PC-3 (cell line): Measurements from ENCODE around the gene CPA2. TPM values are rescaled to one million over a fixed set of nuclear protein-coding genes. Genes with fewer than 3 reads are reported as not detected.
"Not testable (repeated sequence)": the region's sequence is repeated elsewhere in the genome, so short reads cannot be mapped to it uniquely, and the experiment has no call there.

Source experiments
- ATAC-seq: fragments of 200-7000 bp; cut with Tn5 transposase; 2 replicates; pipeline ENCODE4 v1.9.1; 2020; ENCODE audit warnings: mild to moderate bottlenecking, moderate library complexity
- BruUV-seq: library from RNA; stranded (reverse); fragments of 400-500 nt; replicated peaks from 2 replicates; lab custom pipeline; 2021; lab: Mats Ljungman, UMichigan
- CTCF ChIA-PET: fragments of 300-600 bp; sonication (Branson Sonifier 250); formaldehyde crosslinking; loops from one replicate; lab custom pipeline; 2022; ENCODE audit warnings: antibody characterized with exemption; lab: Charles Lee
- POLR2A ChIA-PET: fragments of 300-600 bp; sonication (Branson Sonifier 250); formaldehyde crosslinking; loops from one replicate; lab custom pipeline; 2022; ENCODE audit warnings: antibody characterized with exemption; ENCODE audit not compliant: unreplicated experiment; lab: Charles Lee
- DNase-seq: peaks from one replicate; pipeline ENCODE4 v3.0.0-alpha.2; 2015
- H2AFZ ChIP-seq: fragments of 300-600 bp; sonication (generic); 2 replicates; pipeline ENCODE4 v1.6.0; 2016; ENCODE audit warnings: antibody characterized with exemption, low read length
- H3F3A ChIP-seq: fragments of 300-600 bp; sonication (generic); one replicate; pipeline ENCODE4 v1.6.0; 2017; ENCODE audit warnings: antibody characterized with exemption, low read length, control low read depth, mild to moderate bottlenecking; ENCODE audit not compliant: unreplicated experiment
- H3K27ac ChIP-seq: fragments of 300-600 bp; sonication (generic); 2 replicates; pipeline ENCODE4 v1.5.1; 2016; ENCODE audit warnings: mild to moderate bottlenecking, low read length
- H3K27me3 ChIP-seq: fragments of 300-600 bp; sonication (generic); 2 replicates; pipeline ENCODE4 v1.6.1; 2016; ENCODE audit warnings: low read length, mixed read lengths
- H3K36me3 ChIP-seq: fragments of 300-600 bp; sonication (generic); 2 replicates; pipeline ENCODE4 v1.6.1; 2016; ENCODE audit warnings: low read depth, mixed run types, low read length, mixed read lengths
- H3K4me1 ChIP-seq: fragments of 300-600 bp; sonication (generic); 2 replicates; pipeline ENCODE4 v1.5.1; 2016; ENCODE audit warnings: low read length; ENCODE audit not compliant: insufficient read depth
- H3K4me2 ChIP-seq: fragments of 300-600 bp; sonication (generic); 2 replicates; pipeline ENCODE4 v1.6.0; 2016; ENCODE audit warnings: low read length
- H3K4me3 ChIP-seq: fragments of 300-600 bp; sonication (generic); 2 replicates; pipeline ENCODE4 v1.5.1; 2016; ENCODE audit warnings: mild to moderate bottlenecking, low read length, mixed read lengths
- H3K79me2 ChIP-seq: fragments of 300-600 bp; sonication (generic); 2 replicates; pipeline ENCODE4 v1.6.1; 2017; ENCODE audit warnings: low read length, mixed read lengths
- H3K9ac ChIP-seq: fragments of 300-600 bp; sonication (generic); 2 replicates; pipeline ENCODE4 v1.6.0; 2016; ENCODE audit warnings: mild to moderate bottlenecking, low read length
- H3K9me2 ChIP-seq: fragments of 300-600 bp; sonication (generic); replicated peaks from 2 replicates; pipeline ENCODE4 v1.6.1; 2016; ENCODE audit warnings: mixed run types, low read length, mixed read lengths
- H3K9me3 ChIP-seq: fragments of 300-600 bp; sonication (generic); 2 replicates; pipeline ENCODE4 v1.6.1; 2016; ENCODE audit warnings: low read length, mixed read lengths
- H4K20me1 ChIP-seq: fragments of 300-600 bp; sonication (generic); 2 replicates; pipeline ENCODE4 v1.6.1; 2016; ENCODE audit warnings: low read length, mixed read lengths
- CTCF ChIP-seq: fragments of 300-600 bp; sonication (generic); conservative IDR thresholded peaks from 2 replicates; pipeline ENCODE4 v1.5.1; 2017; ENCODE audit warnings: antibody characterized with exemption, low read depth, mild to moderate bottlenecking, low read length
- EZH2 ChIP-seq: fragments of 300-600 bp; sonication (generic); IDR thresholded peaks from one replicate; pipeline ENCODE4 v1.6.1; 2017; ENCODE audit warnings: antibody characterized with exemption, mild to moderate bottlenecking, low read length; ENCODE audit not compliant: unreplicated experiment
- EZH2phosphoT487 ChIP-seq: fragments of 300-600 bp; sonication (generic); IDR thresholded peaks from 2 replicates; pipeline ENCODE4 v1.6.1; 2018; ENCODE audit warnings: mild to moderate bottlenecking, antibody characterized with exemption, low read length, borderline replicate concordance
- intact Hi-C: fragments of 100-400 bp; cut with micrococcal nuclease; formaldehyde crosslinking; loops from 2 replicates; pipeline ENCODE4 v1.9.0; 2023
- total RNA-seq: library from RNA; depleted of rRNA; stranded (reverse); fragments of >200 nt; gene quantifications from 2 replicates; pipeline ENCODE4 v1.2.3, GENCODE V29; 2014

CPA2 gene
- total RNA-seq, 1 experiment from 2014 or later, result not detected

- Histone ChIP-seq H3K9me2 (no peaks in the 10 kb centered on the region), H3K36me3 (no peaks in the 10 kb centered on the region), H3F3A (no peaks in the 10 kb centered on the region), H3K4me3 (no peak overlapping the region), H3K27ac (no peak overlapping the region), H4K20me1 (no peaks in the 10 kb centered on the region), H3K4me1 (no peaks in the 10 kb centered on the region; the same call in 1 of the 2 replicates), H3K9me3 (no peaks in the 10 kb centered on the region), H2AFZ (no peak overlapping the region), H3K79me2 (no peaks in the 10 kb centered on the region), H3K4me2 (no peak overlapping the region), H3K9ac (no peak overlapping the region), H3K27me3 (no peaks in the 10 kb centered on the region)
- intact Hi-C loops, result no loop called here
- ChIA-PET CTCF (no interaction called here), POLR2A (no interaction called here)
- no TSS peak for BruUV-seq
- ATAC-seq, result no peak
- TF ChIP-seq EZH2phosphoT487 (no peak), CTCF (no peak), EZH2 (no peak)
- DNase-seq, result no peak
Measured at GRCh38 chr7:130227883-130228575, 38.6 kb upstream of the CPA2 start.

- Histone ChIP-seq H3K27ac (no peak overlapping the region), H3K4me3 (no peak overlapping the region), H2AFZ (no peak overlapping the region), H3K9me3 (no peaks in the 10 kb centered on the region), H3K9me2 (no peaks in the 10 kb centered on the region), H3K79me2 (no peaks in the 10 kb centered on the region), H3K9ac (no peak overlapping the region), H3K4me2 (no peak overlapping the region), H3F3A (no peaks in the 10 kb centered on the region), H4K20me1 (no peaks in the 10 kb centered on the region), H3K36me3 (no peaks in the 10 kb centered on the region), H3K4me1 (no peaks in the 10 kb centered on the region; the same call in 1 of the 2 replicates), H3K27me3 (no peaks in the 10 kb centered on the region)
- TF ChIP-seq CTCF (no peak), EZH2 (no peak), EZH2phosphoT487 (no peak)
- ChIA-PET POLR2A (interaction anchor here (0.6 kb wide), 1 partner anchor 9 kb away, joined by 6 read pairs; no protein-coding TSS in a partner anchor), CTCF (no interaction called here)
- no peak for ATAC-seq
- intact Hi-C loops, result no loop called here
- DNase-seq, result no peak
- BruUV-seq, result no TSS peak
Measured at GRCh38 chr7:130228840-130229502, 37.7 kb upstream of the CPA2 start.

GRCh38 chr7:130229981-130230380 lies 36.7 kb upstream of the CPA2 start:
- CTCF ChIA-PET, H3K4me2 ChIP-seq, H2AFZ ChIP-seq, H3K79me2 ChIP-seq, BruUV-seq, ATAC-seq, H3K27ac ChIP-seq, H3K9me3 ChIP-seq, H3K9me2 ChIP-seq, H3K27me3 ChIP-seq, intact Hi-C loops, H4K20me1 ChIP-seq, POLR2A ChIA-PET, DNase-seq, H3K4me3 ChIP-seq, H3K4me1 ChIP-seq, H3K9ac ChIP-seq, H3F3A ChIP-seq, H3K36me3 ChIP-seq: not testable (repeated sequence)
